ENCODE results near the gene NTRK1.

DNA sequence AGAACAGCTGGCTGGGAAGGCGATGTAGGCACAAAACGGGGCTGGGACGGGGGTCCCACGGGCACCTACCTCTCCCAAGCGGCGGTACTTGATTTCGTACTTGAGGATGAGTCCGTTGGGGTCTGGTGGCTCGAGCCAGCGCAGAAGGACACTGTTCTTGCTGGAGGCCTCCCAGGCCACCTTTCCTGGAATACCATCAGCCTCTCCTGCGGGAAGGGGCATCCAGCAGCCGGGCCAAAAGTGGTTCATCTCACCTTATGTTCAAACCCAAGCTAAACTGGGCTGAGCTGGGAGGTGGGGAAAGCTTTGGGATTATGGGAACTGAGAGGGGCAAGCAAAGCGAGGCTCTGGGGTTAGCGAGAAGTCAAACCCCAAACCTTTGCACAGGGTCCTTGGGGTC, 16.0 kb upstream of the NTRK1 start:
- TF ChIP-seq POLR2AphosphoS5 (IDR thresholded peaks at IDR 0.05) (no peak), POLR2A (IDR thresholded peaks at IDR 0.05) (no peak)
- TF ChIP-seq, protein P1, sequence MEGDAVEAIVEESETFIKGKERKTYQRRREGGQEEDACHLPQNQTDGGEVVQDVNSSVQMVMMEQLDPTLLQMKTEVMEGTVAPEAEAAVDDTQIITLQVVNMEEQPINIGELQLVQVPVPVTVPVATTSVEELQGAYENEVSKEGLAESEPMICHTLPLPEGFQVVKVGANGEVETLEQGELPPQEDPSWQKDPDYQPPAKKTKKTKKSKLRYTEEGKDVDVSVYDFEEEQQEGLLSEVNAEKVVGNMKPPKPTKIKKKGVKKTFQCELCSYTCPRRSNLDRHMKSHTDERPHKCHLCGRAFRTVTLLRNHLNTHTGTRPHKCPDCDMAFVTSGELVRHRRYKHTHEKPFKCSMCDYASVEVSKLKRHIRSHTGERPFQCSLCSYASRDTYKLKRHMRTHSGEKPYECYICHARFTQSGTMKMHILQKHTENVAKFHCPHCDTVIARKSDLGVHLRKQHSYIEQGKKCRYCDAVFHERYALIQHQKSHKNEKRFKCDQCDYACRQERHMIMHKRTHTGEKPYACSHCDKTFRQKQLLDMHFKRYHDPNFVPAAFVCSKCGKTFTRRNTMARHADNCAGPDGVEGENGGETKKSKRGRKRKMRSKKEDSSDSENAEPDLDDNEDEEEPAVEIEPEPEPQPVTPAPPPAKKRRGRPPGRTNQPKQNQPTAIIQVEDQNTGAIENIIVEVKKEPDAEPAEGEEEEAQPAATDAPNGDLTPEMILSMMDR (IDR thresholded peaks at IDR 0.05), result no peak

All from breast epithelium (tissue), 3 donors.